ENCODE results near the gene EARS2. TPM values are rescaled to one million over a fixed set of nuclear protein-coding genes. Genes with fewer than 3 reads are reported as not detected.
A peak's percentile ranks its signal among the peaks of the same experiment; 100 is the strongest.

Gene EARS2
- total and polyA plus RNA-seq, 10 donors = 9.8 to 21.8 (median 17.2) TPM

GRCh38 chr16:23505180-23505665 lies 51.9 kb downstream of the EARS2 start:
- H3K4me1 ChIP-seq = peaks cover 63 to 97% (median 91%) of the 10 kb centered on the region in 6 donors
- H3K36me3 ChIP-seq = peaks cover 0 to 24% (median 0%) of the 10 kb centered on the region in 6 donors
- H3K4me3 ChIP-seq = peak overlapping the region in 4 of 8 donors; percentile 7 to 99 (median 16)
- no peaks in the 10 kb centered on the region for H3K27me3 ChIP-seq (replicated peaks in 1 of 7)
- no peaks in the 10 kb centered on the region for H3K9me3 ChIP-seq
- DNase-seq = no peak
- no peak for TF ChIP-seq POLR2A (IDR thresholded peaks at IDR 0.05)
- TF ChIP-seq, protein P1, sequence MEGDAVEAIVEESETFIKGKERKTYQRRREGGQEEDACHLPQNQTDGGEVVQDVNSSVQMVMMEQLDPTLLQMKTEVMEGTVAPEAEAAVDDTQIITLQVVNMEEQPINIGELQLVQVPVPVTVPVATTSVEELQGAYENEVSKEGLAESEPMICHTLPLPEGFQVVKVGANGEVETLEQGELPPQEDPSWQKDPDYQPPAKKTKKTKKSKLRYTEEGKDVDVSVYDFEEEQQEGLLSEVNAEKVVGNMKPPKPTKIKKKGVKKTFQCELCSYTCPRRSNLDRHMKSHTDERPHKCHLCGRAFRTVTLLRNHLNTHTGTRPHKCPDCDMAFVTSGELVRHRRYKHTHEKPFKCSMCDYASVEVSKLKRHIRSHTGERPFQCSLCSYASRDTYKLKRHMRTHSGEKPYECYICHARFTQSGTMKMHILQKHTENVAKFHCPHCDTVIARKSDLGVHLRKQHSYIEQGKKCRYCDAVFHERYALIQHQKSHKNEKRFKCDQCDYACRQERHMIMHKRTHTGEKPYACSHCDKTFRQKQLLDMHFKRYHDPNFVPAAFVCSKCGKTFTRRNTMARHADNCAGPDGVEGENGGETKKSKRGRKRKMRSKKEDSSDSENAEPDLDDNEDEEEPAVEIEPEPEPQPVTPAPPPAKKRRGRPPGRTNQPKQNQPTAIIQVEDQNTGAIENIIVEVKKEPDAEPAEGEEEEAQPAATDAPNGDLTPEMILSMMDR (IDR thresholded peaks at IDR 0.05 in 8 of 11, conservative IDR thresholded peaks at IDR 0.05 in 3 of 11) = no peak
- no peak for TF ChIP-seq POLR2AphosphoS5 (IDR thresholded peaks at IDR 0.05)
- intact Hi-C loops (cut with DNase I; ENCODE audit: low total_unique reads) = loop anchor here (10.0 kb wide), 2 partner anchors 50 to 90 kb away; partner anchors contain the start of genes EARS2, NDUFAB1 and UBFD1
- peak overlapping the region in 7 of 8 donors; percentile 11 to 96 (median 96) for H3K27ac ChIP-seq
- 75 to 87% (median 81%) methylated on average over 9 of the region's 9 CpGs for WGBS, 5 donors

DNA sequence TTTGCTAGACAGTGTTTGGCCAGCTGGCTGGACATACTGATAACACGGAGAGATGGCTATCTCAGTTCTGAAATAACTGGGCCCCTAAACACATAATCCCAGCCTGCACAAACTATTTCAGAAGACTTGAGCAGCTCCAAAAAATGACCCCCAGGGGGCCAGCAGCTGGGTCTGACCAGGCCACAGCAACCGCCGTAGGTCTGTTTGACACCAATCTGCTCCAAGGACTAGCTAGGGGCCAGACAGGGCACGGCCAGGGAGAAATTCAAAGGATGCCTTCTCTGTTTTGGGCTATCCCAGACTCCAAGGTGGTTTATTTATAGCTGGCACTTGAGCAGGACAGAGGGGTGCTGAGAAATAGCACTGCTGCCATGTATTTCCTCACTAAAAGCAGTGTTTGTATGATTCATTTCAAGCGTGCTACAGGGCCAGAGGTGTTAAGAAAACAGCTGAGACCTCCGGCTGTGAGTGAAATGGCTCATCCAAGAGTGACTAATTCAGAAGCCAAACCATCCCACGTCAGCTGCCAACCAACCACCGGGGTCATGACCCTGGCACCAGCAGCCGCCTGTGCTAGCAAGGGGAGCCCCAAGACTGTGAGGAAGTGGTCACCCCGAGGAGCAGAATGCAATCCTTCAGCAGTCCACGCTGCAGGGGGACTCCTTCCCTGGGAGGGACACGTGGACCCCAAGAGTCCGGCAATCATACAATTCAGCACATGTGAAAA lies 52.5 kb downstream of the EARS2 start:
- H3K9me3 ChIP-seq = no peaks in the 10 kb centered on the region
- H3K4me1 ChIP-seq = peaks cover 69 to 100% (median 97%) of the 10 kb centered on the region in 6 donors
- H3K27me3 ChIP-seq (replicated peaks in 1 of 7) = no peaks in the 10 kb centered on the region
- DNase-seq = peak; percentile 86
- WGBS, 5 donors = 43 to 56% (median 46%) methylated on average over 9 to 13 of the region's 13 CpGs
- peak overlapping the region in 2 of 8 donors; percentile 21 to 99 for H3K4me3 ChIP-seq
- peak overlapping the region; percentile 11 to 96 (median 68) for H3K27ac ChIP-seq
- intact Hi-C loops (cut with DNase I; ENCODE audit: low total_unique reads) = loop anchor here (10.0 kb wide), 2 partner anchors 50 to 90 kb away; partner anchors contain the start of genes EARS2, NDUFAB1 and UBFD1
- H3K36me3 ChIP-seq = peaks cover 0 to 30% (median 0%) of the 10 kb centered on the region in 6 donors
- TF ChIP-seq POLR2AphosphoS5 (IDR thresholded peaks at IDR 0.05) (peak; percentile 49 to 69 (median 63)), POLR2A (IDR thresholded peaks at IDR 0.05) (no peak)

DNA sequence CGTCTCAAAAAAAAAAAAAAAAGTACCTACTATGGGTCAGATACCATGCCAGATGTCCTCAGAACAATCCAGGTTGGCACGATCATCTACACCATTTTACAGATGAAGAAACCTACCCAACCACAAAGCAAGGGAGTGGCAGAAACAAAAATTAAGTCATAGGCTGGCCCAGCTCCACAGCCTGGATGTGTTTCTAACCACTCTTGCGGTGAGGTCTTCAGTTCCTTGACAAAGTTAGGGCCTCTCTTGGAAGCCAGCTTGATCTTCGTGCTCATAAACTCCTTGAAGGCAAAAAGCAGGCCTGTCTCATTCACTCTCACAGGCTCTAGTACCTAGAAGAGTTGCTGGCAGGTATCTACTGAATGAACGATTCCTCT lies 53.1 kb downstream of the EARS2 start:
- Histone ChIP-seq H3K9me3 (no peaks in the 10 kb centered on the region), H3K27me3 (replicated peaks in 1 of 7) (no peaks in the 10 kb centered on the region), H3K4me1 (peaks cover 69 to 100% (median 98%) of the 10 kb centered on the region in 6 donors), H3K4me3 (no peak overlapping the region), H3K27ac (peak overlapping the region in 6 of 8 donors; percentile 27 to 96 (median 96)), H3K36me3 (peaks cover 0 to 33% (median 0%) of the 10 kb centered on the region in 6 donors)
- no peak for DNase-seq
- whole genome bisulfite sequencing, 5 donors = 65 to 81% (median 76%) methylated on average over 4 to 5 of the region's 5 CpGs
- TF ChIP-seq, protein P1 (IDR thresholded peaks at IDR 0.05 in 8 of 11, conservative IDR thresholded peaks at IDR 0.05 in 3 of 11) = no peak
- no peak for TF ChIP-seq POLR2AphosphoS5 (IDR thresholded peaks at IDR 0.05)
- no peak for TF ChIP-seq POLR2A (IDR thresholded peaks at IDR 0.05)
- intact Hi-C loops (cut with DNase I; ENCODE audit: low total_unique reads) = loop anchor here (10.0 kb wide), 2 partner anchors 51 to 91 kb away; partner anchors contain the start of genes EARS2, NDUFAB1 and UBFD1

DNA sequence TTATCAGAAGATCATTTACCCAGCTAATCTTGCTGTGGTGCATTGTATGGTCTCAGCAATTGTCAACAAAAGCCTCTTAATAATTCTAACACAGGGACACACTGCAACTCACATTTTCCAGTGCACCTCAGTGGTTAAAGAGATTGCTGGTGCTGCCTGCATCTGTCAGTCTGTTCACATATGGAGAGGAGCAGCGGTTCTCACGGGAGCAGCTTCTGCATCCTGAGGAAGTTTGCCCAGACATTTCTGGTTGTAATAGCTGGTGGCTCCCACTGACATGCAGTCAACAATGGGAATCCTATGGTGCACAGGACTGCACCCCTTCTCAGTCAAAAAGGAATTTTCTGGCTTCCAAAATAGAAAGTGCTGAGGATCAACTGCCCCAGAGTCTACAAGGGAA lies 54.7 kb downstream of the EARS2 start:
- Histone ChIP-seq H3K4me3 (no peak overlapping the region), H3K36me3 (peaks cover 0 to 33% (median 0%) of the 10 kb centered on the region in 6 donors), H3K27ac (peak overlapping the region in 2 of 8 donors; percentile 2 to 13), H3K9me3 (no peaks in the 10 kb centered on the region), H3K27me3 (replicated peaks in 1 of 7) (no peaks in the 10 kb centered on the region), H3K4me1 (peaks cover 65 to 100% (median 95%) of the 10 kb centered on the region in 6 donors)
- DNase-seq = no peak
- intact Hi-C loops (cut with DNase I; ENCODE audit: low total_unique reads) = loop anchor here (10.0 kb wide), 2 partner anchors 52 to 92 kb away; partner anchors contain the start of genes EARS2, NDUFAB1 and UBFD1
- 43 to 62% (median 50%) methylated on average over 2 of the region's 2 CpGs for WGBS, 5 donors
- TF ChIP-seq POLR2AphosphoS5 (IDR thresholded peaks at IDR 0.05) (no peak), POLR2A (IDR thresholded peaks at IDR 0.05) (no peak)
- TF ChIP-seq, protein P1 (IDR thresholded peaks at IDR 0.05 in 8 of 11, conservative IDR thresholded peaks at IDR 0.05 in 3 of 11) = no peak
